Lower leg skin (tissue), 4 donors: ENCODE measurements around the gene PEX3. TPM values are rescaled to one million over a fixed set of nuclear protein-coding genes. Genes with fewer than 3 reads are reported as not detected.

Experiments used
- DNase-seq, 2 donors: peaks; one replicate each; pipeline ENCODE4 v3.0.0-alpha.2; 2019; ENCODE audit warnings: low spot score in 2 of 2
- H3K4me3 ChIP-seq: fragments of 200-600 bp; sonication (generic); 2 replicates; pipeline ENCODE4 v1.5.1; 2017; ENCODE audit warnings: mild to moderate bottlenecking, low read depth; ENCODE audit not compliant: poor library complexity, severe bottlenecking
- CTCF ChIP-seq, 3 donors: fragments of 450-650 bp; IDR thresholded peaks; one replicate each; pipeline ENCODE4 v1.5.1; 2016; ENCODE audit warnings: antibody characterized with exemption in 3 of 3, mild to moderate bottlenecking in 3 of 3, moderate library complexity in 2 of 3
- POLR2A ChIP-seq, 2 donors: fragments of 450-650 bp; IDR thresholded peaks; one replicate each; pipeline ENCODE4 v1.6.1; 2016 to 2017; ENCODE audit warnings: antibody characterized with exemption in 2 of 2, mild to moderate bottlenecking in 1 of 2, moderate library complexity in 1 of 2
- WGBS, 2 donors: methylation state at CpG; one replicate each; pipeline ENCODE4 v1.1.5; 2018; 5-methylcytosine and 5-hydroxymethylcytosine counted together
- intact Hi-C: fragments of 100-400 bp; cut with DNase I; formaldehyde crosslinking; loops from one replicate; pipeline ENCODE4 v1.15.0; 2023; ENCODE audit warnings: low total_unique reads
- total RNA-seq, 4 donors: library from RNA; depleted of rRNA; stranded (reverse); fragments of >200 nt; gene quantifications; one replicate each; pipeline ENCODE4 v1.1.0, GENCODE V29; 2016

Gene PEX3
- total RNA-seq, 4 donors from 2014 or later, result 15.5 to 22.4 (median 18.4) TPM

GRCh38 chr6:143517447-143517773 is 66.8 kb downstream of the PEX3 start:
- DNase-seq, result no peak
- TF ChIP-seq CTCF (IDR thresholded peaks at IDR 0.05) (no peak), POLR2A (IDR thresholded peaks at IDR 0.05) (no peak)
- intact Hi-C loops, result no loop called here
- WGBS, 2 donors, result 53 to 59% methylated on average over 3 of the region's 3 CpGs
- no peak overlapping the region for H3K4me3 ChIP-seq

GRCh38 chr6:143522039-143522600 is 71.5 kb downstream of the PEX3 start:
- intact Hi-C loops, result no loop called here
- WGBS, 2 donors, result 85 to 90% methylated on average over 8 of the region's 8 CpGs
- TF ChIP-seq CTCF (IDR thresholded peaks at IDR 0.05) (no peak), POLR2A (IDR thresholded peaks at IDR 0.05) (no peak)
- H3K4me3 ChIP-seq, result no peak overlapping the region
- no peak for DNase-seq

- TF ChIP-seq CTCF (IDR thresholded peaks at IDR 0.05) (no peak), POLR2A (IDR thresholded peaks at IDR 0.05) (no peak)
- DNase-seq, result no peak
- WGBS, 2 donors, result 86 to 88% methylated on average over 1 of the region's 1 CpG
- H3K4me3 ChIP-seq, result no peak overlapping the region
- intact Hi-C loops, result no loop called here
Observed at GRCh38 chr6:143525356-143525755, 74.8 kb downstream of the PEX3 start.

- H3K4me3 ChIP-seq, result no peak overlapping the region
- TF ChIP-seq CTCF (IDR thresholded peaks at IDR 0.05), result no peak
- TF ChIP-seq POLR2A (IDR thresholded peaks at IDR 0.05), result no peak
- 77 to 94% methylated on average over 1 of the region's 1 CpG for WGBS, 2 donors
- DNase-seq, result no peak
- intact Hi-C loops, result no loop called here
Observed at GRCh38 chr6:143527677-143528076, 77.1 kb downstream of the PEX3 start.

GRCh38 chr6:143528164-143528811 is 77.7 kb downstream of the PEX3 start:
- DNase-seq, result no peak
- WGBS, 2 donors, result 74 to 80% methylated on average over 7 of the region's 7 CpGs
- no peak for TF ChIP-seq CTCF (IDR thresholded peaks at IDR 0.05)
- H3K4me3 ChIP-seq, result no peak overlapping the region
- intact Hi-C loops, result no loop called here

GRCh38 chr6:143529095-143529494 is 78.5 kb downstream of the PEX3 start:
- no peak overlapping the region for H3K4me3 ChIP-seq
- intact Hi-C loops, result no loop called here
- TF ChIP-seq POLR2A (IDR thresholded peaks at IDR 0.05) (no peak), CTCF (IDR thresholded peaks at IDR 0.05) (no peak)
- 53 to 54% methylated on average over 2 of the region's 2 CpGs for WGBS, 2 donors
- DNase-seq, result no peak
